Measurements from ENCODE around the gene PSORS1C2. TPM values are rescaled to one million over a fixed set of nuclear protein-coding genes. Genes with fewer than 3 reads are reported as not detected.

The PSORS1C2 gene
- polyA plus RNA-seq, 1 donor (not counting 4 experiments of a cell fraction or from before 2014, with no cell fraction given), result not detected

- Histone ChIP-seq H2AFZ (ENCODE audit: control insufficient read depth, low read length) (no peak overlapping the region), H3K27me3 (ENCODE audit: control insufficient read depth, extremely low read depth, insufficient read depth, low read length) (no peaks in the 10 kb centered on the region), H3K4me2 (ENCODE audit: control insufficient read depth, extremely low read depth, insufficient read depth, low read depth, low read length) (no peak overlapping the region), H3K79me2 (ENCODE audit: control insufficient read depth, insufficient read depth, low read length) (no peaks in the 10 kb centered on the region), H3K36me3 (ENCODE audit: control insufficient read depth in 2 of 2, extremely low read depth in 1 of 2, insufficient read depth in 2 of 2, low read length in 2 of 2) (no peaks in the 10 kb centered on the region), H3K9ac (ENCODE audit: control insufficient read depth, extremely low read depth, insufficient read depth, low read length) (no peak overlapping the region), H3K9me3 (ENCODE audit: control insufficient read depth, low read depth, low read length) (no peaks in the 10 kb centered on the region), H3K4me1 (ENCODE audit: control insufficient read depth, extremely low read depth, insufficient read depth, low read length) (peaks cover 5% of the 10 kb centered on the region), H3K9me1 (ENCODE audit: control insufficient read depth, extremely low read depth, insufficient read depth, low read length) (no peaks in the 10 kb centered on the region), H3K27ac (ENCODE audit: control insufficient read depth, insufficient read depth, low read length) (no peak overlapping the region), H3K4me3 (ENCODE audit: control insufficient read depth in 2 of 3, extremely low read depth in 1 of 3, insufficient read depth in 2 of 3, low read depth in 1 of 3, low read length in 3 of 3) (no peak overlapping the region), H4K20me1 (ENCODE audit: control insufficient read depth, extremely low read depth, insufficient read depth, low read length) (no peaks in the 10 kb centered on the region)
- TF ChIP-seq CTCF (optimal IDR thresholded peaks at IDR 0.05 in 1 of 3, IDR thresholded peaks at IDR 0.05 in 1 of 3, conservative IDR thresholded peaks at IDR 0.05 in 1 of 3; ENCODE audit: extremely low read depth in 1 of 3, insufficient read depth in 2 of 3, low read length in 3 of 3) (no peak), EZH2 (IDR thresholded peaks at IDR 0.05; ENCODE audit: low read length) (no peak)
- FAIRE-seq (no peak), DNase-seq (ENCODE audit: low read depth, low spot score) (no peak)
- dilution Hi-C loops (cut with MboI; ENCODE audit: extremely low pct_ligation_motif_present, low sequenced_read_pairs), result no loop called here
Observed at GRCh38 chr6:31107052-31107451, 31.8 kb downstream of the PSORS1C2 start.

GRCh38 chr6:31103136-31103535 lies 35.7 kb downstream of the PSORS1C2 start:
- no peak overlapping the region for H3K9ac ChIP-seq (ENCODE audit: control insufficient read depth, extremely low read depth, insufficient read depth, low read length)
- H3K9me1 ChIP-seq (ENCODE audit: control insufficient read depth, extremely low read depth, insufficient read depth, low read length), result no peaks in the 10 kb centered on the region
- TF ChIP-seq CTCF (optimal IDR thresholded peaks at IDR 0.05 in 1 of 3, IDR thresholded peaks at IDR 0.05 in 1 of 3, conservative IDR thresholded peaks at IDR 0.05 in 1 of 3; ENCODE audit: extremely low read depth in 1 of 3, insufficient read depth in 2 of 3, low read length in 3 of 3) (no peak), EZH2 (IDR thresholded peaks at IDR 0.05; ENCODE audit: low read length) (no peak)
- peaks cover 6% of the 10 kb centered on the region for H3K4me1 ChIP-seq (ENCODE audit: control insufficient read depth, extremely low read depth, insufficient read depth, low read length)
- dilution Hi-C loops (cut with MboI; ENCODE audit: extremely low pct_ligation_motif_present, low sequenced_read_pairs), result no loop called here
- no peaks in the 10 kb centered on the region for H3K79me2 ChIP-seq (ENCODE audit: control insufficient read depth, insufficient read depth, low read length)
- no peaks in the 10 kb centered on the region for H4K20me1 ChIP-seq (ENCODE audit: control insufficient read depth, extremely low read depth, insufficient read depth, low read length)
- H3K4me2 ChIP-seq (ENCODE audit: control insufficient read depth, extremely low read depth, insufficient read depth, low read depth, low read length), result no peak overlapping the region
- no peak overlapping the region for H3K4me3 ChIP-seq (ENCODE audit: control insufficient read depth in 2 of 3, extremely low read depth in 1 of 3, insufficient read depth in 2 of 3, low read depth in 1 of 3, low read length in 3 of 3)
- H3K36me3 ChIP-seq (ENCODE audit: control insufficient read depth in 2 of 2, extremely low read depth in 1 of 2, insufficient read depth in 2 of 2, low read length in 2 of 2), result no peaks in the 10 kb centered on the region
- H3K27ac ChIP-seq (ENCODE audit: control insufficient read depth, insufficient read depth, low read length), result no peak overlapping the region
- no peak overlapping the region for H2AFZ ChIP-seq (ENCODE audit: control insufficient read depth, low read length)
- DNase-seq (ENCODE audit: low read depth, low spot score), result no peak
- H3K27me3 ChIP-seq (ENCODE audit: control insufficient read depth, extremely low read depth, insufficient read depth, low read length), result no peaks in the 10 kb centered on the region
- H3K9me3 ChIP-seq (ENCODE audit: control insufficient read depth, low read depth, low read length), result no peaks in the 10 kb centered on the region
- no peak for FAIRE-seq

Measured in keratinocyte (primary cell).